ENCODE measurements around the gene GAREM1. TPM values are rescaled to one million over a fixed set of nuclear protein-coding genes. Genes with fewer than 3 reads are reported as not detected.

The GAREM1 gene
- total and polyA plus RNA-seq, 2 donors (not counting 3 experiments of a cell fraction or from before 2014, with no cell fraction given): 0.69 to 1.0 TPM

DNA sequence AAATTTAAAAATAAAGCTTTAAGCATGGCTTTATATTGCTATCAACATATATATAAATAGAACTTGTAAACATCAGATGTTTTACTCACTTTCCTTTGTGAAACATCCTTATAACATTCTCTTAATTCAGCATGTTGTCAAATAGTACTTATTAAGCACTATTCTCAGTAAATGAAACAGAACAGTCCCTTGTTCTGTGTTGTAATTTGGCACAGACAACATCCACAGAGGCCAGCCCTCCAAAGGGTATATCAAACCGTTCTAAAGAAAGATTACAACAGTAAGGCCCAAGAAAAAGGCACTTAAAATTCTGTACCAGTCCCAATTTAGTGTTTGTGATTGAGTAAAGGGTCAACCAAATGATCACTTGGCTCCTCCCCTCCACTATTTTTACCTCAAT, 46.0 kb downstream of the GAREM1 start:
- H3K9me3 ChIP-seq (replicated peaks; ENCODE audit: control insufficient read depth, insufficient read depth, low read length): no peaks in the 10 kb centered on the region
- DNase-seq (ENCODE audit: low read depth, low spot score): no peak
- no peaks in the 10 kb centered on the region for H3K36me3 ChIP-seq (ENCODE audit: control insufficient read depth in 2 of 2, extremely low read depth in 1 of 2, insufficient read depth in 2 of 2, low read length in 2 of 2)
- no peak overlapping the region for H3K4me2 ChIP-seq (ENCODE audit: insufficient read depth, low read length)
- H3K27ac ChIP-seq (ENCODE audit: insufficient read depth, low read depth, low read length): no peak overlapping the region
- H2AFZ ChIP-seq (ENCODE audit: low read depth, low read length): no peak overlapping the region
- ChIA-PET POLR2A (no interaction called here), CTCF (no interaction called here)
- no peaks in the 10 kb centered on the region for H3K9me1 ChIP-seq (replicated peaks; ENCODE audit: control insufficient read depth, extremely low read depth, insufficient read depth, low read length)
- no peak overlapping the region for H3K4me3 ChIP-seq (replicated peaks in 1 of 3; ENCODE audit: insufficient read depth in 1 of 3, low read depth in 1 of 3, low read length in 3 of 3)
- dilution Hi-C loops (cut with MboI; ENCODE audit: extremely low pct_ligation_motif_present, low sequenced_read_pairs) (no loop called here), intact Hi-C loops (cut with micrococcal nuclease) (no loop called here)
- no TSS peak for BruUV-seq (replicated peaks)
- no peaks in the 10 kb centered on the region for H4K20me1 ChIP-seq (replicated peaks; ENCODE audit: control insufficient read depth, extremely low read depth, insufficient read depth, low read length)
- no peaks in the 10 kb centered on the region for H3K79me2 ChIP-seq (ENCODE audit: control insufficient read depth, insufficient read depth, low read length)
- no peaks in the 10 kb centered on the region for H3K27me3 ChIP-seq (ENCODE audit: control insufficient read depth in 2 of 2, insufficient read depth in 2 of 2, low read length in 2 of 2)
- peaks cover 8% of the 10 kb centered on the region for H3K4me1 ChIP-seq (ENCODE audit: control insufficient read depth, extremely low read depth, insufficient read depth, low read length)
- TF ChIP-seq FOS (IDR thresholded peaks at IDR 0.05; ENCODE audit: borderline replicate concordance, insufficient read depth, low read length): no peak
- TF ChIP-seq JUN (IDR thresholded peaks at IDR 0.05; ENCODE audit: borderline replicate concordance, insufficient read depth, insufficient read length, low read depth): no peak
- TF ChIP-seq, protein P1, sequence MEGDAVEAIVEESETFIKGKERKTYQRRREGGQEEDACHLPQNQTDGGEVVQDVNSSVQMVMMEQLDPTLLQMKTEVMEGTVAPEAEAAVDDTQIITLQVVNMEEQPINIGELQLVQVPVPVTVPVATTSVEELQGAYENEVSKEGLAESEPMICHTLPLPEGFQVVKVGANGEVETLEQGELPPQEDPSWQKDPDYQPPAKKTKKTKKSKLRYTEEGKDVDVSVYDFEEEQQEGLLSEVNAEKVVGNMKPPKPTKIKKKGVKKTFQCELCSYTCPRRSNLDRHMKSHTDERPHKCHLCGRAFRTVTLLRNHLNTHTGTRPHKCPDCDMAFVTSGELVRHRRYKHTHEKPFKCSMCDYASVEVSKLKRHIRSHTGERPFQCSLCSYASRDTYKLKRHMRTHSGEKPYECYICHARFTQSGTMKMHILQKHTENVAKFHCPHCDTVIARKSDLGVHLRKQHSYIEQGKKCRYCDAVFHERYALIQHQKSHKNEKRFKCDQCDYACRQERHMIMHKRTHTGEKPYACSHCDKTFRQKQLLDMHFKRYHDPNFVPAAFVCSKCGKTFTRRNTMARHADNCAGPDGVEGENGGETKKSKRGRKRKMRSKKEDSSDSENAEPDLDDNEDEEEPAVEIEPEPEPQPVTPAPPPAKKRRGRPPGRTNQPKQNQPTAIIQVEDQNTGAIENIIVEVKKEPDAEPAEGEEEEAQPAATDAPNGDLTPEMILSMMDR (IDR thresholded peaks at IDR 0.05; ENCODE audit: extremely low read depth in 1 of 2, insufficient read depth in 1 of 2, low read depth in 1 of 2, low read length in 2 of 2): no peak
- TF ChIP-seq MYC (IDR thresholded peaks at IDR 0.05; ENCODE audit: low read depth, low read length): no peak
- TF ChIP-seq POLR2A (IDR thresholded peaks at IDR 0.05; ENCODE audit: low read depth, low read length): no peak
- TF ChIP-seq, protein P2, sequence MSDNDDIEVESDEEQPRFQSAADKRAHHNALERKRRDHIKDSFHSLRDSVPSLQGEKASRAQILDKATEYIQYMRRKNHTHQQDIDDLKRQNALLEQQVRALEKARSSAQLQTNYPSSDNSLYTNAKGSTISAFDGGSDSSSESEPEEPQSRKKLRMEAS (IDR thresholded peaks at IDR 0.05; ENCODE audit: insufficient read depth, insufficient read length): no peak
- no peak for TF ChIP-seq POLR2AphosphoS5 (IDR thresholded peaks at IDR 0.05; ENCODE audit: insufficient read depth, low read depth, low read length)
- no peak for TF ChIP-seq EZH2 (IDR thresholded peaks at IDR 0.05; ENCODE audit: borderline replicate concordance, low read depth, low read length, severe bottlenecking)
- no peak for TF ChIP-seq GATA2 (IDR thresholded peaks at IDR 0.05; ENCODE audit: insufficient read depth, insufficient read length, low read depth, low read length)
- no peak for FAIRE-seq
- no peak overlapping the region for H3K9ac ChIP-seq (replicated peaks; ENCODE audit: extremely low read depth, insufficient read depth, low read length)

Measured in endothelial cell of umbilical vein (primary cell).